Fibroblast of villous mesenchyme (primary cell): Measurements from ENCODE around the gene PSMB5. TPM values are rescaled to one million over a fixed set of nuclear protein-coding genes. Genes with fewer than 3 reads are reported as not detected.

Source experiments
- DNase-seq: peaks from one replicate; pipeline ENCODE4 v3.0.0-alpha.2; 2010; ENCODE audit warnings: low read depth
- H3K4me3 ChIP-seq: 2 replicates; pipeline ENCODE4 v1.5.1; 2011; ENCODE audit warnings: low read depth, mild to moderate bottlenecking, low read length
- CTCF ChIP-seq: IDR thresholded peaks from 2 replicates; pipeline ENCODE4 v1.5.1; 2012; ENCODE audit warnings: low read depth, mild to moderate bottlenecking, low read length; ENCODE audit not compliant: insufficient read depth
- total RNA-seq: library from RNA; depleted of rRNA; stranded (reverse); fragments of >200 nt; gene quantifications from 2 replicates; pipeline ENCODE4 v1.2.3, GENCODE V29; 2012

PSMB5 gene
- total RNA-seq, 1 donor = 196 TPM

GRCh38 chr14:23033251-23033727 is 1.4 kb downstream of the PSMB5 start:
- no peak for TF ChIP-seq CTCF
- peak overlapping the region; percentile 74 for H3K4me3 ChIP-seq
- DNase-seq = no peak

GRCh38 chr14:23030936-23031335 is 3.8 kb downstream of the PSMB5 start:
- TF ChIP-seq CTCF = no peak
- no peak for DNase-seq
- H3K4me3 ChIP-seq = no peak overlapping the region

- H3K4me3 ChIP-seq = no peak overlapping the region
- TF ChIP-seq CTCF = no peak
- DNase-seq = no peak
Measured at GRCh38 chr14:23028799-23029198, 5.9 kb downstream of the PSMB5 start.

GRCh38 chr14:23025151-23025814 is 9.4 kb downstream of the PSMB5 start:
- DNase-seq = no peak
- TF ChIP-seq CTCF = no peak
- no peak overlapping the region for H3K4me3 ChIP-seq

DNA sequence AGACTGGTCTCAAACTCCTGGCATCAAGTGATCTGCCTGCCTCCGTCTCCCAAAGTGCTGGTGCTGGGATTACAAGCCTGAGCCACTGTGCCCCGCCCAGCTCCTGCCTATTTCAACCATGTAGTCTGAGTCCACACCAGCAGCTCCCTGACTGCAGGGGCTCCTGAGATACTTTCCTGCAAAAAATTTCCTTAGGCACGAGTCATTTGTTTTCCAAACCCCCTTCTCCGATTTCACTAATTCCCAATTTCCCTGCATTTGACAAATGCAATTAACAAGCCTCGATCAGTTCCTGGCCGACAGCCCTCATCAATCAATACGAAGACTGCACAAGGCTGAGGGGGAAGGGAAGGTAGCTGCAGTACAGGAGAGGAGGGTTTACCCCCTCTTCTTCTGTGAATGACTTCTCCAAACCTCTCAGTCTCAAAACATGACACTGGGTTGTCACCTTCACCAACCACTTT is 10.1 kb downstream of the PSMB5 start:
- no peak for TF ChIP-seq CTCF
- DNase-seq = no peak
- no peak overlapping the region for H3K4me3 ChIP-seq

DNA sequence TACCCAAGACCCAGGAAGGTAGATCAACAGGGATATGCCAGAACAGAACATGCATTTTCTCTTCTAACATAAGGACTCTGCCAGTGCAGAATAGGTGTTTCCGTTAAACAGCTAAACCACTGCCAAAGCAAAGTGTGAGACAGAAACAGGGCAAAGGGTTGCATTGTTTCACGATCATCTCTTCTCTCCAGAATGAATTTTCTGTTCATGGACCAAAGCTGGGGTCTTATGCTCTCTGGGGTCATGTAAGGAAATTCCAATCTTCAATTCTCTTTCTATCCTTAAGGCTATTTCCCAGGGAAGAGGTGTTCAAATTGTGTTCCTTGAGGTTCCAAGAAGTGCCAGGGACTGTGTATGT is 10.9 kb downstream of the PSMB5 start:
- no peak for DNase-seq
- no peak overlapping the region for H3K4me3 ChIP-seq
- TF ChIP-seq CTCF = no peak
